NCI-H748 (cell line): ENCODE measurements around the gene AGMO.

Experiments
- DNase-seq: peaks from one replicate; lab custom pipeline; 2025; ENCODE audit not compliant: unreplicated experiment; lab: John Stamatoyannopoulos, UW

Gene AGMO

DNA sequence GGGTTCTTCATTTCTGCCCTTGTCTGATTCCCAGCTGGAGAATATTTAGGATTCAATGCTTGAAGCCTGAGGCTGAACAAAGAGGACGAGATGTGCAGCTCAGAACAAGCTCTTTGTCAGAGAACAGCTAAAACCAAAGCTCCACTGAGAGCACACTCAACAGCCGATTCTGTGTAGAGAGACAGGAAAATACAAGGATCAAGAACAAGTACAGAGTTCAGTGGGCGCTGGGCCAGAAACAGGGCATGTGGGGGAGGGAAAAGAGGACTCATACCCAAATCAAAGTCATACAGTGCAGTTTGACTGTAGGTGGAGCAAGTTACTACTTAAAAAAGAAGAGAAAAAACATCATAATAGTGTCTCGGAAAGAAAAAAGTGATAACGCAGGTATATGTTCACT lies at the start of gene AGMO:
Gene AGMO (minus strand): TSS at position 181 of the 400 bp plus-strand sequence.
- peak; percentile 75 for DNase-seq

- no peak for DNase-seq
These were observed 48.7 kb upstream of the AGMO start for GRCh38 chr7:15610503-15610902.

DNA sequence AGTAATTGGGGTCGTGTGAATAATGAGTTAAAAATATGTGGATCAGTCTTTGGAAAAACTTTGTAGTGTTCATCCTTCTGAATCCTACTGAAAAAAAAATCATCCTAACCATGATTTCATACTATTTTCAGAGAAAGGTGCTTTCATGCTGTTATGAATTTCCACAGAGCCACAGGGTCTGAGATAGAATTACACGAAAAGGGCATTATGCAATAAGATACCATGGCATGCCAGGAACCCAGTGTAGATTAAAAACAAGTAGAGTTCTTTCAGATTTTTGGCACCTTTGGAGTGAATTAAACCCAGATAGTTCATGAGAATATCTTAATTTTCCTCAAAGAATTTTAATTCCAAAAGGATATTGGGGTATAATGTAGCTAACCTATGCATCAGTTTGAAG lies 47.5 kb upstream of the AGMO start:
- DNase-seq: no peak

DNA sequence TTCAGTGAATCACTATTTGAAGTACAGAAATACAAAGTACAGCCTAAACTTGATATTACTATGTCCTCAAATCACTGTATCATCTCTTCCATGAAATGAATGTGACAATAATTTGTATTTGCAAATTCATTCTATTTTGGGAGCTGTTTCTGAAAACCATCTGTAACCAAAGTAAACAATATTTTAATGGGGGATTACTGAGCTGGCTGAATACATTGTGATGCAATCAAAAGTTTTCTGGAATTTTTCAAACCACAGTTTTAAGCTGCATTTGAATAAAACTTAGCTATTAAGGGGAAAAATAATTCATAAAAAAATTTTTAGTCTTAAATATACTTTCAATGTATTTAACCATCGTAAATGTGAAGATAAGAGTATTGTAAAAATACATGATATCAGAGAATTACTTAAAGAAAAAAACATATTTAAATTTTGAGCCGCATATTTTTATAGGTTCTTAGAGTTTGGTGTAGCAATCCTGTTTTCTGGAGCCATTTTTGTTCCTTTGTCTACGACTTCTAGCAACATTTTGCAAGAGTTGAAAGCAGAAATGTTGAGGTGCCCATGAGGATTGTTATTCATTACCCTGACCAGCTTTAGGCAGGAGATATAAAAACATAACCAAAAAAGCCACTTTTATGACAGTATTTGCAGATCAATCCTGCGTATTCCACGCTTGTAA lies 45.9 kb upstream of the AGMO start:
- no peak for DNase-seq

GRCh38 chr7:15606561-15606960 lies 44.7 kb upstream of the AGMO start:
- DNase-seq: no peak

DNA sequence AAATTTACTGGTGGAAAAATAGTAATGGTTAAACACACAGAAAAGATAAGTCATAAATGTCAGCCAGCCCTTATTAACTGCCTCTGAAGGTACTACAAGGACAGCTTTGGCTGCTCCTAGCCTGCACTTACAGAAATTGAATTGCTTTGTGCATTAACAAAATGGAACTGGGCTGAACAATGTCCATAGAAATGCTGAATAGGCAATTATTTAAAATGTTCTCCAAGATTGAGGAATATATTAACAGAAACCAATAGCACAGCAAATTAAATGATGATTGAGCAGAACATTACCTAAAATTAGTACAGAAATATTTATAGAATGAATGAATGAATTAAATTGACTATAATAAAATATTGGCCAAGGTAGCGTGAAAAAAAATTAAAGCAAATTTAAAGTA lies 42.4 kb upstream of the AGMO start:
- no peak for DNase-seq

GRCh38 chr7:15603124-15603523 lies 41.3 kb upstream of the AGMO start:
- no peak for DNase-seq

- peak; percentile 80 for DNase-seq
These were observed 40.4 kb upstream of the AGMO start for GRCh38 chr7:15602236-15602635.

DNA sequence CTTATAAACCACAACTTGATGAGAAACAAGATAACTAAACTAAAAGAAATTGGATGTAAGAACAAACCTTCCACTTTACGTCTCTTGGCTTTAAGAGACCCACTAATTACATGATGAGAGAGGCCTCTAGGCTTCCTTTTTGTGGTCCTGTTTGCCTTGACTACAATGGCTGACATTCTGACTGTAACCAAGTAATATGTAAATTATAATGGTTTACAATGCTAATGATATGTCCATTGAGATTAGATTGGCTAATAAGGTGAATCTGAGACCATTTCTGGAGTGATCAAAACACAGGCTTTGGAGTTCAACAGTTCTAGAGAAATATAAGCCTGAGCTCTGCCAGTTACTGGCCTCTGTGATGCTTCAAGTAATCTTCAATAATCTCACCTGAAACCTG lies 39.4 kb upstream of the AGMO start:
- DNase-seq: no peak

DNA sequence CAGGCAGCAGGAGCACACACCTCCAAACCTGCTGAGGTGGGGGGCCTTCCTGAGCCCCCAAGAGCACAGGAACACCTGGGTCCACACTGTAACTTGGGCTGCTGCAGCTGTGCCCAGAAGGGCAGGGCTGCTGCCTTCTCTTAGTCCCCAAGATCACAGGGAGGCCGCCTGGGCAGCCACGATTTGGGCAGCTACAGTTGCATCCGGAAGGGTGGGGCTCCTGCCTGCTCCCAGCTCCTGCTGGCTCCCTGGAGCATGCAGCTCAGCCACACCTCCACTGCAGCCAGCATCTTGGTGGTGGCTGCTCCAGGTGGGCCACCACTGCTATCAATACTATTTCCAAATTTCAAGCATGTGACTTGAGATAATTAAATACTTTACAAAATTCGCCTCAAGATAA lies 38.5 kb upstream of the AGMO start:
- DNase-seq: no peak

GRCh38 chr7:15594461-15594860 lies 32.6 kb upstream of the AGMO start:
- no peak for DNase-seq

DNA sequence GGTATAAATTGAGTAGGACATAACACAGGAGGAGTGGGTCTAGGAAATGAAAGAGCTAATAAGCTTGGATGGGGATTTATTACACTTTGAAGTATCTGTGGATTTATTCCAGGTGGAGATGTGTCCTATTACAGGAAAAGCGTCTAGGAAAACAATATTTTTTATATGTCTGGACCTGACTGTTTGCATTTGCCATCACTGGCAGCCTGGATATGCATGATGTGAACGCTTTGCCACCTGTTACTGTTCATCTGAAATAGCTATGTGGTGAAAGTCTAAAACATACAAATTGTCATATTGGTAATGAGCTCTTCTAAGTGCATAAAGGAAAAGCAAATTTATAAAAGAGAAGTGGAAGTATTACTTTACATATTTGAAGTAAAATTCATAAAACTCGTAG lies 31.6 kb upstream of the AGMO start:
- no peak for DNase-seq

GRCh38 chr7:15586266-15586665 lies 24.5 kb upstream of the AGMO start:
- no peak for DNase-seq

DNA sequence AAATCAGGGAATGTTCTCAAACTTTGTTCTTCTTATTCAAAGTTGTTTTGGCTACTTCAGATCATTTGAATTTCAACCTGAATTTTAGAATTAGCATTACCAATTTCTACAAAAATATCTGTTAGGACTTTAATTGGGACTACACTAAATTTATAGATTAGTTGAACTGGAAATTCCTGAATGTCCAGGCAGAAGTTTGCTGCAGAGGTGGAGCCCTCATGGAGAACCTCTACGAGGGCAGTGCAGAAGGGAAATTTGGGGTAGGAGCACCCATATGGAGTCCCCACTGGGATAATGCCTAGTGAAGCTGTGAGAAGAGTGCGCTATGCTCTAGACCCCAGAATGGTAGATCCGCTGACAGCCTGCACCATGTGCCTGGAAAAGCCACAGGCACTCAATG lies 22.8 kb upstream of the AGMO start:
- peak; percentile 21 for DNase-seq

DNA sequence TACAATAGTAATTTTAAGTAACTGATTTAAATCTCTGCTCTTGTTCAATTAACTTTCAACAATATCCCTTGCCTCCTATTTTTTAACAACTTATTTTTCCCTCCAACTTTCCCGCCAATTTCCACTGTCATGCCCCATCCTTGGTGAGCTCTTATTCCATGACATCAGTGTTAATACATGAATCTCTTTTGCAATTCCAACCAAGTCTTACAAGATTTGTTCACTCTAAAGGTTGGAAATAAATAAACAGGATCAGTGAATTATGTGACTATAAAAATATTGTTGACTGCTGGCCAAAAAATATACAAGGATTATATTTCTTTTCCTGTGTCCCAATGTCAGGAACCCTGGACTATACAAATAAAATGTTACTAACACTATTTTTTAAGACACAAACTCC lies 21.0 kb upstream of the AGMO start:
- no peak for DNase-seq

- DNase-seq: peak; percentile 62
These were observed 19.6 kb upstream of the AGMO start for GRCh38 chr7:15581352-15581951.

DNA sequence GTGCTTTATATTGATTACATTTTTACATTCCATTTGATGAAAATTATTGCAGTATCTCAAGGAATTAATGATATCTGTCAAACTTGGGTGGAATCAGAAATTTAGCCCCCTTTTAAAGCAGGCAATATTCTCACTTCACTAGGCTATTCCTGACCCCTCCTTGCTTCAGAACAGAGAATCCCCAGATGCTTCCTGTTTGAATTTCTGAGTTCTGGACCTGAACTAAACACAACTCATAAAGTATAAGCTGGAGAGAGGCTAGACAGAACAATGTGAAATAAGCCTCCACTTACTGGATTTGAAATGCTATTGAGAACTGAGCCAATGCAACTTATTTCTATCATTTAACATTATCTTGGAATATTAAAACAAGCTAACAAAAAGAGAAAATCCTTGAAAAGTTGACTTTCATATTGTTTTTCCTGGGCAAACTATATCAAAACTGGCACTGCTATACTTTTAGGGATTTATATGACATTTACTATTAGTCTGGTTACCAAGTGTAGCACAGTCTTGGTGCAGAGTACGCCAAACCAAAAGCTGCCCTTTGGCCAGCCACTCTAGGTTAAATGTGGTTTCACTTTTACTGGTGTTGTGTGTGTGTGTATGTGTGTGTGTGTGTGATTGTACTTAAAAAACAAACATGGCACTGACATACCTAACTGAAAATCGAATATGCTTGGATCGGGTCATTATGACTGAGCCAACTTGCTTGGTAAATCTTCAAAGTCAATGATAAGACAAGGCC lies 19.0 kb upstream of the AGMO start:
- DNase-seq: no peak

DNA sequence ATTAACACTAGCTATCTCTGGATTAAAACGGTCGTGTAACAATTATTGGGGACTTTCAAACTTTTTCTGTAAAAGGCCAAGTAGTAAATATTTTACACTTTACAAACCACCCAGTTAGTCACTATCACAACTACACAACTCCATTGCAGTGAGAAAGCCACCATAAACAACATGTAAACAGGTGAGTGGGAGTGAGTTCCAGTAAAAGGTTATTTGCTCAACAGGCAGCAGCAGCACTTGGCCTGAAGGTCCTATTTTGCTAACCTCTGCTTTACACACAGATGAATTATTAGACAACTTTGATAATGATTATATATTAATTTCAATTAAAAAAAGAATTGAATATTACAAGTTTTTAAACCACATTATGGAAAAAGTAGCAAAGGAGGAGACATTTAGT lies 15.8 kb upstream of the AGMO start:
- peak; percentile 40 for DNase-seq

- no peak for DNase-seq
These were observed 9.6 kb upstream of the AGMO start for GRCh38 chr7:15571301-15571878.

DNA sequence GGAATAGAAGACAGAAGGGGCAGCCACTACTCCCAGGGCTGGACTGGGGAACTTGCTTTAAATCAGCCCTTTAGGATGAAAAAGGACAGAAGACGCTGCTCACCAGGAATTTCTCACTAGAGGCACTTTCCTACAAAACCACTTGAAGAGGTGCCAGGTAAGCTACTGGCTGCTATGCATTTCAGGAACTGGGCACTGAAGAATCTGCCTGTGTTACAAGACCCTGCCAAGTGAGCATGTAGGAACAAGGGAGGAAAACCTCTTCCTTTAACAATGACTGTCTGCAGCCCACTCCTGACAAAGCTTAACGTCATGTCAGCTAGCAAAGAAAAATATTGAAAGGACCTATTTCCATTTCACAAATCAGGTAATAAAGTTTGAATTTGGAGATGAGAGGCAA lies 5.8 kb upstream of the AGMO start:
- no peak for DNase-seq

GRCh38 chr7:15567036-15567435 lies 5.2 kb upstream of the AGMO start:
- no peak for DNase-seq

- DNase-seq: no peak
These were observed 4.7 kb upstream of the AGMO start for GRCh38 chr7:15566476-15566875.
